ENCODE measurements around the gene PTPRB. TPM values are rescaled to one million over a fixed set of nuclear protein-coding genes. Genes with fewer than 3 reads are reported as not detected.

The PTPRB gene
- total and polyA plus RNA-seq, 2 donors from 2014 or later, result 13.5 to 71.6 TPM

GRCh38 chr12:70604662-70605061, 32.6 kb downstream of the PTPRB start:
- TF ChIP-seq CTCF (IDR thresholded peaks at IDR 0.05; ENCODE audit: borderline replicate concordance, extremely low read depth, insufficient read depth), result no peak
- Histone ChIP-seq H3K9ac (ENCODE audit: low read length in 3 of 3) (no peak overlapping the region), H3K4me3 (ENCODE audit: low read length in 3 of 3) (peak overlapping the region in 2 of 3 donors; percentile 14 to 31), H3K36me3 (ENCODE audit: control insufficient read depth in 2 of 3, insufficient read depth in 3 of 3, low read length in 3 of 3) (no peaks in the 10 kb centered on the region), H3K27ac (ENCODE audit: low read depth in 2 of 2, low read length in 2 of 2) (no peak overlapping the region), H3K27me3 (ENCODE audit: control insufficient read depth, insufficient read depth, low read length) (no peaks in the 10 kb centered on the region), H3K9me3 (ENCODE audit: control insufficient read depth in 2 of 3, insufficient read depth in 1 of 3, low read length in 3 of 3) (no peaks in the 10 kb centered on the region), H3K4me1 (ENCODE audit: control insufficient read depth in 2 of 3, insufficient read depth in 2 of 3, low read depth in 1 of 3, low read length in 3 of 3) (no peaks in the 10 kb centered on the region)
- no peak for FAIRE-seq
- intact Hi-C loops (cut with DNase I), result no loop called here
- DNase-seq, result no peak

- no peak overlapping the region for H3K9ac ChIP-seq (ENCODE audit: low read length in 3 of 3)
- TF ChIP-seq CTCF (IDR thresholded peaks at IDR 0.05; ENCODE audit: borderline replicate concordance, extremely low read depth, insufficient read depth), result no peak
- intact Hi-C loops (cut with DNase I), result no loop called here
- FAIRE-seq (no peak), DNase-seq (no peak)
- no peaks in the 10 kb centered on the region for H3K4me1 ChIP-seq (ENCODE audit: control insufficient read depth in 2 of 3, insufficient read depth in 2 of 3, low read depth in 1 of 3, low read length in 3 of 3)
- H3K27ac ChIP-seq (ENCODE audit: low read depth in 2 of 2, low read length in 2 of 2), result no peak overlapping the region
- H3K36me3 ChIP-seq (ENCODE audit: control insufficient read depth in 2 of 3, insufficient read depth in 3 of 3, low read length in 3 of 3), result no peaks in the 10 kb centered on the region
- H3K9me3 ChIP-seq (ENCODE audit: control insufficient read depth in 2 of 3, insufficient read depth in 1 of 3, low read length in 3 of 3), result no peaks in the 10 kb centered on the region
- H3K27me3 ChIP-seq (ENCODE audit: control insufficient read depth, insufficient read depth, low read length), result no peaks in the 10 kb centered on the region
- no peak overlapping the region for H3K4me3 ChIP-seq (ENCODE audit: low read length in 3 of 3)
Measured at GRCh38 chr12:70603044-70603443, 34.2 kb downstream of the PTPRB start.

GRCh38 chr12:70598467-70599193, 38.6 kb downstream of the PTPRB start:
- no peaks in the 10 kb centered on the region for H3K9me3 ChIP-seq (ENCODE audit: control insufficient read depth in 2 of 3, insufficient read depth in 1 of 3, low read length in 3 of 3)
- no peak overlapping the region for H3K4me3 ChIP-seq (ENCODE audit: low read length in 3 of 3)
- no peaks in the 10 kb centered on the region for H3K4me1 ChIP-seq (ENCODE audit: control insufficient read depth in 2 of 3, insufficient read depth in 2 of 3, low read depth in 1 of 3, low read length in 3 of 3)
- no peak for TF ChIP-seq CTCF (IDR thresholded peaks at IDR 0.05; ENCODE audit: borderline replicate concordance, extremely low read depth, insufficient read depth)
- intact Hi-C loops (cut with DNase I), result no loop called here
- FAIRE-seq (no peak), DNase-seq (peak in 1 of 5 donors; percentile 35)
- H3K36me3 ChIP-seq (ENCODE audit: control insufficient read depth in 2 of 3, insufficient read depth in 3 of 3, low read length in 3 of 3), result no peaks in the 10 kb centered on the region
- H3K27ac ChIP-seq (ENCODE audit: low read depth in 2 of 2, low read length in 2 of 2), result no peak overlapping the region
- H3K27me3 ChIP-seq (ENCODE audit: control insufficient read depth, insufficient read depth, low read length), result no peaks in the 10 kb centered on the region
- no peak overlapping the region for H3K9ac ChIP-seq (ENCODE audit: low read length in 3 of 3)

All from kidney (tissue), 14 donors.